Measurements from ENCODE around the gene ISX.

DNA sequence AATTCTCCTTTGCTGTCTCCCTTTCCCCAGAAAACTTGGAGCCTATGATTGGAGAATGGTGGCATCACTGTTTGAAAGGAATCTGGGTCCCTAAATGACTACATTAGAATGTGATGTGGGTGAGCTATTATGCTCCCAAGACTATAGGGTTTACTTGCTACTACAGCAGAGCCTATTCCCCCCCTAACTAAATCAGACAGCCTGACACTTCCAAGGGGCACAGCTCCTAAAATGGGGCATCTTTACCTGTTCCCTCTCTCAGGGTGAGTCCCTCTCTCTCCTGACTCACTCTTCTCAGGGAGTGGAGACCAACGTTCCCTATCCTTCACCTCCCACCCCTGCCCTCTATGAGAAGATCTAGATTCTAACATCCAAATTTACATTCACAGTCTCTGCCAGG, 775 bp upstream of the ISX start:
- TF ChIP-seq CTCF (conservative IDR thresholded peaks at IDR 0.05; ENCODE audit: low read depth, low read length) (no peak), EZH2 (IDR thresholded peaks at IDR 0.05; ENCODE audit: borderline replicate concordance, low read depth, low read length, poor library complexity, severe bottlenecking) (no peak)

Data from A673 (cell line).